ENCODE measurements around the gene CRIP3.
"Not testable (repeated sequence)": the region's sequence is repeated elsewhere in the genome, so short reads cannot be mapped to it uniquely, and the experiment has no call there.

Gene CRIP3

DNA sequence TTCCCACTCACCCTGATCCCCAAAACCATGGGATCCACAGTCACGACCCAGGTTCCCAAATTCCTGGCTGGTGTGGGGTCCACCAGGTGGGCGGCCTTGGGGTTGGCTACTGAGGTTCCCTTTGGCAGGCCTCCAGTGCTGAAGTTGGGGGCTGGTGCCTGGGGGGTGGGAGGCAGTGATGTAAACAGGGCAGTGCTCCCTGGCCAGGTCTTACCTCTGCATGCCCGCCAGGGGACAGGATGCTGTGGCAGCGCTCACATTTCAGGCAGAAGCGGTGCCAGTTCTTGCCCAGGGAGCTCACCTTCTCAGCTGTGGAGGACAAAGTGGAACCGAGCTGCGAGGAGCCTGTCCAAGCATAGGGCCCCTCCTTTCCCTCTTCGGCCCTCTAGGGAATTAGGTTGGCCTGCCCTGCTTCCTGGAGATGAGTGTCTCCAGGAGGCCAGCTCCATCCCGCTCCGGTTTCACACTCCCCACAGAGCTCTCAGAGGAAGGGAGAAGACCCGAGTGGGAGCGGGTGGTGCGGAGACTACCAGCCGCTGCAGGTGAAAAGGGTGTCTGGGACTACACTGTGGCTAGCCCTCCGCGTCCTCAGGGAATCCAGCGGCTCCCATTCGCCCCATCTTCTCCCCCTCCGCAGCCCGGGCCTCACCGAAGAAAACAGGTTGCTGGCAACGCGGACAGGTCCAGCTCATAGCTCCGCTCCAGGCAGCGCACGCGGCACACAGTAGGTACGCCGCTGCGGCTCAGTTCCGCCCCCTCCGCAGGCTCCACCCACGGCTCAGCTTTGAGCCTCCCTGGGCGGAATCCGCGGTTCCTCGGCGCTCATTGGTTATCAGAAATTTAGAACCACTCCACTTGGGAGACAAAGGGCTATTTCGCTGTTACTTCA lies at the start of gene CRIP3:
Gene CRIP3 (minus strand): TSS at position 726 of the 889 bp plus-strand sequence. CDS start 34 bp downstream, at position 692.
- DNase-seq (ENCODE audit: low read depth), result peak; percentile 17

DNA sequence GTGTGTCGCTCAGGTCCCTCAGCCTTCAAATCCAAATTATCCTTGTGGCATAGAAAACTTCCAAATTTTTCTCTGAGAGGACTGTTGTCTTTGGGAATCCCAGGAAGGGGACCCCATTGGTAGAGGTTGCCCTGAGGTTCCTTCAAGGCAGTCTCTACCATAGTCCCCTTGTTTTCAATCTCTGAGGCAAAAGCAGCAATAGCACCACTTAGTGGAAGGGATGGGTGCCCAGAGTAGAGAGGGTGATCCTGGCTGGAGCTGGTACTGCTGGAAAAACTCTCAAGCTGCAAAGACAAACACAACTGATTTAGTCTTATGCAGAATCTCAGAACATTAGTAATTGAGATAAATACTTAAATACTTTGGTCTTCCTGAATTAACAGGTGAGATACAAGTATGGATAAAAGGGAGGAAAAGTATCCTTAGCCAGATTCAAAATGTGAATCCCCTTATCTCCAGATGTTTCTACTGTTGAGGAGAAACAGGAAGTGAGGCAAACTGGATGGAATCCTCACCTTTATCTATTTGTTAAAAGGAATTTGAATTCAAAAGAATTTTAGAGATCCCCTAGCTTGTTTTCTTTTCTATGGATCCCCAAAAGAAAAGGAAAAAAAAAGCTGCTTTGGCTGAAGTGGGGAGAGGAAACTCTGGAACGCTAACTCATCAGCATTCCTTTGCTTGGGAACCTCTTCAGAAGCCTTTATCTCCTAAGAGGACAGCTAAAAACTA lies 47.4 kb upstream of the CRIP3 start:
- no peak for DNase-seq (ENCODE audit: low read depth)

DNA sequence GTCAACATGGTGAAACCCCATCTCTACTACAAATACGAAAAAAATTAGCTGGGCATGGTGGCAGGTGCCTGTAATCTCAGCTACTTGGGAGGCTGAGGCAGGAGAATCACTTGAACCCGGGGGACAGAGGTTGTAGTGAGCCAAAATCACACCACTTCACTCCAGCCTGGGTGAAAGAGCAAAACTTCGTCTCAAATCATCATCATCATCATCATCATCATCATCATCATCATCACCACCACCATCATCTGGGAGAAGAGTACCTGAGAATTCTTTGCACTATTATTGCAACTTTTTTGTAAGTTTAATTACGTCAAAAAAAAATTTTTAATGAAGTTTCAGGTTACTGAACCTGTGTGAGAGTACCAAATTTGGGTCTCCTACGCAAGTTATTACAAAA lies 43.3 kb upstream of the CRIP3 start:
- not testable (repeated sequence) for DNase-seq (ENCODE audit: low read depth)

GRCh38 chr6:43347444-43347843 lies 38.8 kb upstream of the CRIP3 start:
- DNase-seq (ENCODE audit: low read depth), result no peak

DNA sequence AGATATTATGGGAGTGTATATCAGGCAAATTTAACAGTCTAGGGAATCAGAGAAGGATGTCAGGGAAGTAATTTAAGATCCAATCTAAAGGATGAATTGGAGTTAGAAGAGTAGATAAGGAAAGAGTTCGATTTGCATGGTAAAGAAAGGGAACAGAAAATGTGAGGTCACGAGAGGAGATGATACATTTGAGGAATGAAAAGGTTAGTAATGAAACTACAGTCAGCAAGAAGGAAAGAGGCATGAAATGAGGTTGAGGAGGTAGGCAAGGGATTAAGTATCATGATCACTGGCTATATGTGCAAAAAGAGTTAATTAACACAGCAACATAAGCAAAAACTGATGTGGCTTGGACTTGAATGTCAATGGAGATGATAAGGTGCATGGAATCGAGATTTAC lies 38.4 kb upstream of the CRIP3 start:
- DNase-seq (ENCODE audit: low read depth), result no peak

- DNase-seq (ENCODE audit: low read depth), result not testable (repeated sequence)
These were observed 37.6 kb upstream of the CRIP3 start for GRCh38 chr6:43346243-43346642.

- no peak for DNase-seq (ENCODE audit: low read depth)
These were observed 30.5 kb upstream of the CRIP3 start for GRCh38 chr6:43339168-43339567.

GRCh38 chr6:43338243-43338642 lies 29.6 kb upstream of the CRIP3 start:
- no peak for DNase-seq (ENCODE audit: low read depth)

DNA sequence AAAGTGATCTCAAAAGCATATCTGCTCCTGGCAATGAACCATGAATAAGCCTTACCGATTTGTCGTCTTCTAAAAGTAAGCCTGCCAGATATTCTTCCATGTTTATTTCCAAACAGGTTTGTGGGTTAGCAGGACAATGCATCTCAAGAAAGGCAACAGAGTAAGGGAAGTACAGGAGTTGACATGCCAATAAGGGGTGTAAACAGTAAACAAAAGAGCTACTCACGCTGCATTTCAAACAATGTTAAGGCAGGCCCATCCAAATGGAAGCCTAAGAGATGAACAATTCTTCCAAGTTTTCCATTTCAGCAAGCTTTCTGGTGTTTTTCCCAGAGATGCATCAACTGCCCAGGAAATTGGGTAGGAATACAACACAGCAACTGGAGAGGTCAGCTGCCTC lies 27.8 kb upstream of the CRIP3 start:
- DNase-seq (ENCODE audit: low read depth), result no peak

- DNase-seq (ENCODE audit: low read depth), result no peak
These were observed 26.8 kb upstream of the CRIP3 start for GRCh38 chr6:43335469-43335868.

DNA sequence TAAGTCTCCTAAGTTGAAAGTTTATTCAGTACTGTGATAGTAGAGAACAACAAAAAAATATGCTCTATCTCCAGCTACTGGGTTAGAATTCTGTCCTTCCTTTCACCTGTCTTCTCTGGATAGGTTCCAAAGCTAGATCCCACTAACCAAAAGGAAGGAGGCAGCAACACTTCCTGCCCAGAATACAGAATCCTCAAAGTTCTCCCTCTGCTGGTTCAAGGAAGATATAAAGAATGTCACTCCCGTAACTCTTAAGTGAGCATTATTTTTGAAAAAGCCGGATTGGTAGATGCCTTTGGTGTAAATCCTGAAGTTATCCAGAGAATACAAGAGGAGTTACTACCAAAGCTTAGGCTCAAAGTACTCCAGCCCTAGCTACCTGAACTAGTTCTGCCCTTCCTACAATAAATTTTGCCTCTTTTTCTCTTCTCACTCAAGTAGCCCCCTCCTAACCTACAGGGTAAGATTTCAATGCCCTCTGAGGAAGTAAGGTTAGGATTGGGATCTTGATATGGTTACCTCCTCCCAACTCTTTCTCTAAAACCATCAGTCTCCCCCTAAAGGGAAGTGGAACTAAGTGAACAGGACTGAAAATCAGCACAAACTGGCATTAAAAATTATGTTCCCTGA lies 26.0 kb upstream of the CRIP3 start:
- peak; percentile 29 for DNase-seq (ENCODE audit: low read depth)

- no peak for DNase-seq (ENCODE audit: low read depth)
These were observed 23.3 kb upstream of the CRIP3 start for GRCh38 chr6:43331891-43332290.

- DNase-seq (ENCODE audit: low read depth), result no peak
These were observed 22.8 kb upstream of the CRIP3 start for GRCh38 chr6:43331470-43331869.

DNA sequence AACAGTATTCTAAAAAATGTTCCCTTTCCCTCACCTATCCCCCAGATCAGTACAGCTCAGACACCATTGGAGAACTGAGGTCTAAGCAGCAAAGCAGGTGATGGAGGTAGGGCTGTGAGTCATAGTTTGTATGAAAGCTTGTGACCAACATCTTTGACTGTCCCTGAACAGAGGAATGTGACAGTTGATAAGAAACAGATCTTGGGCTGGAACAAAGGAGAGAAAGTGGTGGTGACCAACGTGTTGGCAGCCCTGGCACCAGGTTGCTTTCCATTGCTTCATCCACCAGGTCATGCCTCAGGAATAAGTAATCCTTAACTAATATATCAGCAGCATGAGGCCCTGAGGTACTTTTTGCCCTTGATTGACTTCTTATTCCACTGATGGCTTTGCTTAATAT lies 19.9 kb upstream of the CRIP3 start:
- DNase-seq (ENCODE audit: low read depth), result no peak

DNA sequence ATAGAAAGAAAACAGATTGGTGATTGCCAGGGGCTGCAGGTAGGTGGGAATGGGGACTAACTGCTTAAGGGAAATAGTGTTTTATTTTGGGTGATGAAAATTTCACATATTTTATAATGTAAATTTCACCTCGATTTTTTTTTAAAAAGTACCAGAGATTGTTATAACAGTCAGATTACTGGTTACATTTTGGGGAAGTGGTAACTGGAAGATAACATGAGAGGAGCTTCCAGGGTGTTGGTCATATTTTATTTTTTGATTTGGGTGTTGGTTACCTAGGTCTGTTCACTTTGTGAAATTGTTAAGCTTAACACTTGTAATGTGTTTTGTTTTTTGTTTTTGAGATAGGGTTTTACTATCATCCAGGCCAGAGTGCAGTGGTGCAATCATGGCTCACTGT lies 17.2 kb upstream of the CRIP3 start:
- no peak for DNase-seq (ENCODE audit: low read depth)

DNA sequence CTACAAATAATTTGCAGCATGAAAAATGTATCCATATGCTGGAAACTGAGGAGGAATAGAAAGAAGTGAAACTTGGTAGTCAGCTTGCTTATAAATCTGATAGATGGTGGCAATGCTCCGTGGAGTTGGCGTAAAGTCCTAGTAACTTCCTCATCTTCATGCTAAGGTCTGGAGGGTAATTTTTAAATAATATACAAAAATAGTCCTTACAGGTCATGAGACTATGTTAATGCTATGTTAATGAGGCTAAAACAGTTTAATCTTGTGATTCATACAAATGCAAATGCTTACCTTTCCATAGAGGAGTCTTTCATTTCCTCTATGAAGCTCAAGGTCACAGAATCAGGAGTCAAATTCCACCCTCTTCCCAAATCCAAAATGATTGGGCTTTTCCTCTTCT lies 9.4 kb upstream of the CRIP3 start:
- DNase-seq (ENCODE audit: low read depth), result no peak

DNA sequence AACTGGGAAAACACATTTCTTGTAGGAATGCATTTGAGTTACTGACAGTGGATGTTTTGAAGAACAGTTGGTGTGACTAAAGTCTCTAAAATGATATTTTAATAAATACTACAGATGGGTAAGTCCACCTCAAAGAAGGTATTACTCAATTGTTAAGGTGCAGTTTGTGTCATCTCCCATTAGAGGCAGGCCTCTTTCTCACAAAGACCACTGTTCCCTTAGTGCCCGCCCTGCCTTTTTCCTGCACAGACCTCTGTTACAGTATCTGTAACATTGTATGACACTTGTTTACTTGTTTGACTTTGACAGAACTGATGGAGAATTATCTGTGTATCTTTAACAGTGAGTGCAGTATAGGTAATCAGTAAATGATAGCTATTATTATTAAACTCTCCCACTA lies 5.2 kb upstream of the CRIP3 start:
- no peak for DNase-seq (ENCODE audit: low read depth)

- DNase-seq (ENCODE audit: low read depth), result no peak
These were observed 3.0 kb upstream of the CRIP3 start for GRCh38 chr6:43311666-43312065.

GRCh38 chr6:43310624-43311023 lies 2.0 kb upstream of the CRIP3 start:
- no peak for DNase-seq (ENCODE audit: low read depth)

GRCh38 chr6:43310134-43310533 lies 1.5 kb upstream of the CRIP3 start:
- DNase-seq (ENCODE audit: low read depth), result no peak

DNA sequence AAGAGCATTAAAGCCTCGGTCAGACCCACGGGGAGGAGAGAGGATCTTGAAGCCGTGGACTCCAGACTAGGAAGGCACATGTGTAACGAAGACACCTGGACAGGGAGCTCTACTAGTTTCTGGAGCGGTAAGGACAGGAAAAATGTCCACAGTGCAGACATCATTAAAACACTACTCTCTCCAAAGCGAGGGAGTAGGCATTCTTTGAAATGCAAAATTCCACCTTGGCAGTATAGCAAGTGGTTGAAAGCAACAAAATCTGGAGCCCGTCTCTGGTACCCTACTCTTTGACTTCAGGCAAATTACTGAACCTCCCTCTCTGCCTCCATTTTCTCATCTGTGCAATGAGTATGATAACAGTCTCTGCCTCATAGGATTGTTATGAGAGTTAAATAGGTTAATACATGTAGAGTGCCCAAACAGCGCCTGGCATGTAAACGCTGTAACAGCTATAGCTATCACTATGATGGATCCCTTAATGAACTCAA lies 408 bp upstream of the CRIP3 start:
- DNase-seq (ENCODE audit: low read depth), result no peak

- no peak for DNase-seq (ENCODE audit: low read depth)
These were observed 1.1 kb downstream of the CRIP3 start for GRCh38 chr6:43307451-43308100.
